GM18508 (cell line): ENCODE data around the gene LCMT1.
"Not testable (repeated sequence)": the region's sequence is repeated elsewhere in the genome, so short reads cannot be mapped to it uniquely, and the experiment has no call there.

Source experiments
- ATAC-seq: cut with Tn5 transposase; IDR thresholded peaks from one replicate; pipeline ENCODE4 v1.9.1; 2021; ENCODE audit warnings: moderate number of reproducible peaks; ENCODE audit not compliant: insufficient read depth, unreplicated experiment

LCMT1 gene

GRCh38 chr16:25093208-25094061 lies 18.1 kb upstream of the LCMT1 start:
- ATAC-seq: no peak

GRCh38 chr16:25094596-25094995 lies 16.9 kb upstream of the LCMT1 start:
- no peak for ATAC-seq

GRCh38 chr16:25095636-25096035 lies 15.9 kb upstream of the LCMT1 start:
- no peak for ATAC-seq

GRCh38 chr16:25097276-25097975 lies 14.1 kb upstream of the LCMT1 start:
- ATAC-seq: no peak

GRCh38 chr16:25100511-25100910 lies 11.0 kb upstream of the LCMT1 start:
- ATAC-seq: no peak

GRCh38 chr16:25106567-25107465 lies 4.7 kb upstream of the LCMT1 start:
- no peak for ATAC-seq

GRCh38 chr16:25107466-25107792 lies 4.1 kb upstream of the LCMT1 start:
- ATAC-seq: no peak

- no peak for ATAC-seq
Observed at GRCh38 chr16:25108054-25108453, 3.5 kb upstream of the LCMT1 start.

GRCh38 chr16:25109643-25110042 lies 1.9 kb upstream of the LCMT1 start:
- ATAC-seq: no peak

GRCh38 chr16:25110387-25110947 lies 1.1 kb upstream of the LCMT1 start:
- ATAC-seq: no peak

- no peak for ATAC-seq
Observed at GRCh38 chr16:25114121-25114520, 2.6 kb downstream of the LCMT1 start.

- ATAC-seq: no peak
Observed at GRCh38 chr16:25118851-25119578, 7.5 kb downstream of the LCMT1 start.

GRCh38 chr16:25121824-25122600 lies 10.5 kb downstream of the LCMT1 start:
- ATAC-seq: no peak

GRCh38 chr16:25124503-25124902 lies 13.0 kb downstream of the LCMT1 start:
- ATAC-seq: no peak

GRCh38 chr16:25126086-25126666 lies 14.6 kb downstream of the LCMT1 start:
- ATAC-seq: not testable (repeated sequence)

- ATAC-seq: no peak
Observed at GRCh38 chr16:25126820-25127232, 15.3 kb downstream of the LCMT1 start.

GRCh38 chr16:25132751-25133150 lies 21.2 kb downstream of the LCMT1 start:
- ATAC-seq: not testable (repeated sequence)

- no peak for ATAC-seq
Observed at GRCh38 chr16:25134166-25134700, 22.7 kb downstream of the LCMT1 start.
